Measurements from ENCODE around the gene CP.

DNA sequence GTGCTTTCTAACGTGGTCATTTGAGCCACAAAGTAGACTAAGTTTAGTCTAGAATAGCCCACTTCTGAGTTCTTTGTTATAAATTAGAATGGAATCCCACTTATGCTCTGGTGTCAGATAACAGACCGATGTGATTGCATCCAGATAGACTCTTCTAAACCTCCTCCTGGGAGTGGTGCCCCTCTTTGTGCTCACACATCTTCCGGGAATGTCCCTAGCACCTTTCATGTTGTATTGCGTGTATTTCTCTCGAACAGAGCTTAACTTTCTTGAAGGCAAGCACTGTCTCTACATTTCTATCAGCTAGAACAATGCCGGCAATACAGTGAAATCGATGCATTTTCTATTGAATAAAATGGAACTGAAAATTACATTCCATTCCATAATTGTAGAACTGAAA, 23.0 kb downstream of the CP start:
- TF ChIP-seq, protein P1, sequence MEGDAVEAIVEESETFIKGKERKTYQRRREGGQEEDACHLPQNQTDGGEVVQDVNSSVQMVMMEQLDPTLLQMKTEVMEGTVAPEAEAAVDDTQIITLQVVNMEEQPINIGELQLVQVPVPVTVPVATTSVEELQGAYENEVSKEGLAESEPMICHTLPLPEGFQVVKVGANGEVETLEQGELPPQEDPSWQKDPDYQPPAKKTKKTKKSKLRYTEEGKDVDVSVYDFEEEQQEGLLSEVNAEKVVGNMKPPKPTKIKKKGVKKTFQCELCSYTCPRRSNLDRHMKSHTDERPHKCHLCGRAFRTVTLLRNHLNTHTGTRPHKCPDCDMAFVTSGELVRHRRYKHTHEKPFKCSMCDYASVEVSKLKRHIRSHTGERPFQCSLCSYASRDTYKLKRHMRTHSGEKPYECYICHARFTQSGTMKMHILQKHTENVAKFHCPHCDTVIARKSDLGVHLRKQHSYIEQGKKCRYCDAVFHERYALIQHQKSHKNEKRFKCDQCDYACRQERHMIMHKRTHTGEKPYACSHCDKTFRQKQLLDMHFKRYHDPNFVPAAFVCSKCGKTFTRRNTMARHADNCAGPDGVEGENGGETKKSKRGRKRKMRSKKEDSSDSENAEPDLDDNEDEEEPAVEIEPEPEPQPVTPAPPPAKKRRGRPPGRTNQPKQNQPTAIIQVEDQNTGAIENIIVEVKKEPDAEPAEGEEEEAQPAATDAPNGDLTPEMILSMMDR (IDR thresholded peaks at IDR 0.05): no peak
- TF ChIP-seq POLR2A (IDR thresholded peaks at IDR 0.05): no peak
